ENCODE results near the gene DENND10. TPM values are rescaled to one million over a fixed set of nuclear protein-coding genes. Genes with fewer than 3 reads are reported as not detected.
A peak's percentile ranks its signal among the peaks of the same experiment; 100 is the strongest.
"Not testable (repeated sequence)": the region's sequence is repeated elsewhere in the genome, so short reads cannot be mapped to it uniquely, and the experiment has no call there.

Gene DENND10
- total RNA-seq, 1 donor from 2014 or later: 48.1 TPM

DNA sequence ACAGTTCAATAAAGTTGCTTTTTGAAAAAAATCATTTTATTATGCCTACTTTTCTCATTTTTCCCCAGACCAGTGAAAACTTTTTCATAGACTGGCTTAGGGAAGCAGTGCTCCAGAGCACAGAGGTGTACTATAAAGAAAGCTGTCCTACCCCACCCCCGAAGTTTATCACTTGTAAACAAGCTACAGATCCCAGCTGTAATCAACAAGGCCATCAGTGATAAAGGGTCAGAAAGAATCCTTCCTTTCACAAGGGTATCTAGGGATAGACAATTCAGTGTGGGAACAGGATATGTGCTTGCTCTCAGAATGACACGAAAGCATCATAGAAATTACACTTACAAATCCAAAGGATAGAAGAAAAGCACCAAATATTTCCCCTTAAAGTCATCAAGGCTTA, 70.2 kb downstream of the DENND10 start:
- DNase-seq (ENCODE audit: low read depth, low spot score): no peak
- TF ChIP-seq, protein P1, sequence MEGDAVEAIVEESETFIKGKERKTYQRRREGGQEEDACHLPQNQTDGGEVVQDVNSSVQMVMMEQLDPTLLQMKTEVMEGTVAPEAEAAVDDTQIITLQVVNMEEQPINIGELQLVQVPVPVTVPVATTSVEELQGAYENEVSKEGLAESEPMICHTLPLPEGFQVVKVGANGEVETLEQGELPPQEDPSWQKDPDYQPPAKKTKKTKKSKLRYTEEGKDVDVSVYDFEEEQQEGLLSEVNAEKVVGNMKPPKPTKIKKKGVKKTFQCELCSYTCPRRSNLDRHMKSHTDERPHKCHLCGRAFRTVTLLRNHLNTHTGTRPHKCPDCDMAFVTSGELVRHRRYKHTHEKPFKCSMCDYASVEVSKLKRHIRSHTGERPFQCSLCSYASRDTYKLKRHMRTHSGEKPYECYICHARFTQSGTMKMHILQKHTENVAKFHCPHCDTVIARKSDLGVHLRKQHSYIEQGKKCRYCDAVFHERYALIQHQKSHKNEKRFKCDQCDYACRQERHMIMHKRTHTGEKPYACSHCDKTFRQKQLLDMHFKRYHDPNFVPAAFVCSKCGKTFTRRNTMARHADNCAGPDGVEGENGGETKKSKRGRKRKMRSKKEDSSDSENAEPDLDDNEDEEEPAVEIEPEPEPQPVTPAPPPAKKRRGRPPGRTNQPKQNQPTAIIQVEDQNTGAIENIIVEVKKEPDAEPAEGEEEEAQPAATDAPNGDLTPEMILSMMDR (conservative IDR thresholded peaks at IDR 0.05): no peak
- H3K36me3 Mint-ChIP-seq (ENCODE audit: low read depth): peaks cover 21% of the 10 kb centered on the region
- H3K4me1 Mint-ChIP-seq: peaks cover 31% of the 10 kb centered on the region
- H3K27ac Mint-ChIP-seq (ENCODE audit: unreplicated experiment): no peak overlapping the region
- H3K27me3 Mint-ChIP-seq (ENCODE audit: low read depth): no peaks in the 10 kb centered on the region
- H3K9me3 Mint-ChIP-seq: no peaks in the 10 kb centered on the region
- H3K4me3 Mint-ChIP-seq: peak overlapping the region; percentile 23

DNA sequence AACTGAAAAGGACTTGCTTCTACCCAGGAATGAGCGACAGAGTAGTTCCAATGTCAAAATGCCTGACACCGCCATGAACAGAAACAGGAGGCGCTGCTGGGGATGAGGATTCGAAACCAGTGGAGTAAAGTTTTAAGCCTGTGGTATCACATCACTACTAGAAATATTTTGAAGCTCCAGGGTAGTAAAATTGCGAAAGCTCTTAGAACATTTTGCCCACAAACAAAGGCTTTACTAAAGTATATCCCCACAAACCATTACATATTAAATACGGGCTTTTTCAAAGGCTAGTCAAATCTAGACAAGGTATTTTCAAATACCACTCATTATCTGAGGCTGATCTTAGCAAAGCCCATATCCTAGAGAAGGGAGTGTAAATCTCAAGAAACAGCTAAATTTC, 72.3 kb downstream of the DENND10 start:
- Mint-ChIP-seq H3K9me3 (no peaks in the 10 kb centered on the region), H3K36me3 (ENCODE audit: low read depth) (peaks cover 14% of the 10 kb centered on the region), H3K27me3 (ENCODE audit: low read depth) (no peaks in the 10 kb centered on the region), H3K27ac (ENCODE audit: unreplicated experiment) (no peak overlapping the region), H3K4me3 (peak overlapping the region; percentile 86), H3K4me1 (peaks cover 35% of the 10 kb centered on the region)
- DNase-seq (ENCODE audit: low read depth, low spot score): no peak
- TF ChIP-seq, protein P1 (conservative IDR thresholded peaks at IDR 0.05): no peak

DNA sequence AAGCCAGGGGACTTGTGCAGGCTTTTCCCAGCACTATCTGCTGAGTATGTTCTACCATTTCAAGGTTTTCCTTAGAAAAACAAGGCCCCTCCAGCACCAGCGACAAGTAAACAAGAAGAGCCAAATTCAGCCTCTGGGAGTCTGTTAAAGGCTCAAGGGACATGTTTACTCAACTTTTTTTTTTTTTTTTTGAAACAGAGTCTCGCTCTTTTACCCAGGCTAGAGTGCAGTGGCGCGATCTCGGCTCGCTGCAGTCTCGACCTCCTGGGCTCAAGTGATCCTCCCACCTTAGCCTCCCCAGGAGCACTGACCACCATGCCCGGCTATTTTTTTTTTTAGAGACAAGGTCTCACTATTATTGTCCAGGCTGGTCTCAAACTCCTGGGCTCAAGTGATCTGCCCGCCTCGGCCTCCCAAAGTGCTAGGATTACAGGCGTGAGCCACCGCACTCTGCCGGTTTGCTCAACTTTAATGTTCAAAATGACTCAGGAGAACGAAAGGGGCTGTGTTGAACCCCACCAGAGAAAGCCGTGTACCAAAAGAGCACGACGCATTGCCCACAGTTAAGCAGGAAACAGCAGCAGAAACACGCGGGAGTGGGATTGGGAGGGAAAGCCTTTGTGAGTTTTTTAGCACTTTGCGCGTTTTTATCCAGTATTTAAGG, 73.9 kb downstream of the DENND10 start:
- no peak for DNase-seq (ENCODE audit: low read depth, low spot score)
- H3K4me1 Mint-ChIP-seq: peaks cover 35% of the 10 kb centered on the region
- peak overlapping the region; percentile 99 for H3K4me3 Mint-ChIP-seq
- H3K36me3 Mint-ChIP-seq (ENCODE audit: low read depth): peaks cover 9% of the 10 kb centered on the region
- H3K27me3 Mint-ChIP-seq (ENCODE audit: low read depth): no peaks in the 10 kb centered on the region
- H3K9me3 Mint-ChIP-seq: no peaks in the 10 kb centered on the region
- H3K27ac Mint-ChIP-seq (ENCODE audit: unreplicated experiment): peak overlapping the region; percentile 100
- TF ChIP-seq, protein P1 (conservative IDR thresholded peaks at IDR 0.05): no peak

DNA sequence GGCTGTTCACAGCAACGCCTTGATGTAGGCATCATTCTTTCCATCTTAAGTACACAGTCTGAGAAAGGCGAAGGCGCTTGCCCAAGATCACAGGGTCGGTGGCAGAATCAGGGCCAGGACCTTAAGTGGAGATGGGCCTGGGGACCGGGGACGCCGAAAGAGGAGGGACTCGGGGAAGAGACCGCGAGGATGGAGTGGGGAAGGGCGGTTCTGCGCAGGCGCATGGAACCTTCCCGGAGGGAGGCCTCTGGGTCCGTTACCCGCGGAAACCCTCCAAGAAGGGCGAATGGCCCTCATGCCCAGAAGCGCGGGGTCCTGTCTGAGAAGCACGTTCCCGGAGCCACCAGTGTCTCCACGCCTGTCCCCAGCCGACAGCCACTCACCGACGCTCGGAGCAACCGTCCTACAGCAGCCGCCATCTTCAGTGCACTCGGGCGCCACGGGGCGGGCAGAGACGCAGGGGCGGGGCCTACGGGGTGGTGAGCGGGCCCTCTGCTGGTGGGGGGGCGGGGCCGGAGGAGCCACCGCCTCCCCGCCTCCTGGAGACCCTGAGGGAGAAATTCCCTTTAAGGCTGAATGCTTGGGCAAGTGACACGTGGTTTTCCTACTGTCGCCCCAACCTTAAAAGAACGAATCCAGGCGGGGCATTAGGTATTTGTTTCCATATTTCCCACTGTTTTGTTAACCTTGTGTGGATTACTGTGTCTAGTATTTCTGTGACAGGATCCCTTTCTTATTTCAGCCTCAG, 74.6 kb downstream of the DENND10 start, which contains the start of gene PRDX3:
Gene PRDX3, minus strand, starts transcription at position 441 of the 748 bp plus-strand sequence. Its CDS starts 22 bp downstream, at position 419.
- peak within 1 kb of the TSS; percentile 99 for H3K4me3 Mint-ChIP-seq
- peaks cover 35% of the 10 kb centered on the region for H3K4me1 Mint-ChIP-seq
- no peaks in the 10 kb centered on the region for H3K27me3 Mint-ChIP-seq (ENCODE audit: low read depth)
- H3K9me3 Mint-ChIP-seq: no peaks in the 10 kb centered on the region
- peak within 1 kb of the TSS; percentile 100 for H3K27ac Mint-ChIP-seq (ENCODE audit: unreplicated experiment)
- H3K36me3 Mint-ChIP-seq (ENCODE audit: low read depth): peaks cover 9% of the 10 kb centered on the region
- TF ChIP-seq, protein P1 (conservative IDR thresholded peaks at IDR 0.05): peak; percentile 20
- peak; percentile 94 for DNase-seq (ENCODE audit: low read depth, low spot score)

DNA sequence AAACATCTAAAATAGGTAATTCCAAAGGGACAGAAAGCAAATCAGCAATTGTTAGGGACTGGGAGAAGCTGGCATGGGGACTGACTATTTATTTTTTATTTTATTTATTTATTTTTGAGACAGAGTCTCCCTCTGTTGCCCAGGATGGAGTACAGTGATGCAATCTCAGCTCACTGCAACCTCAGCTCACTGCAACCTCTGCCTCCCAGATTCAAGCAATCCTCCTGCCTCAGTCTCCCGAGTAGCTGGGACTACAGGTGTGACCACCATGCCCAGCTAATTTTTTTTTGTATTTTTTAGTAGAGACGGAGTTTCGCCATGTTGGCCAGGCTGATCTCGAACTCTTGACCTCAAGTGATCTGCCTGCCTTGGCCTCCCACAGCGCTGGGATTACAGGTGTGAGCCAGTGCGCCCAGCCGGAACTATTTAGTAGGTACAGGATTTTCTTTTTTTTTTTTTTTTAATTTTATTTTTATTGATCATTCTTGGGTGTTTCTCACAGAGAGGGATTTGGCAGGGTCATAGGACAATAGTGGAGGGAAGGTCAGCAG, 77.0 kb downstream of the DENND10 start:
- DNase-seq (ENCODE audit: low read depth, low spot score): not testable (repeated sequence)

More for the DNA sequence above, 77.0 kb downstream of the DENND10 start:
- peaks cover 33% of the 10 kb centered on the region for H3K4me1 Mint-ChIP-seq
- H3K27ac Mint-ChIP-seq (ENCODE audit: unreplicated experiment); H3K27me3 Mint-ChIP-seq (ENCODE audit: low read depth); H3K9me3 Mint-ChIP-seq; H3K4me3 Mint-ChIP-seq; H3K36me3 Mint-ChIP-seq (ENCODE audit: low read depth): not testable (repeated sequence)

Data from neural crest cell (in vitro differentiated cells).